Measurements from ENCODE around the gene CDK5RAP3. TPM values are rescaled to one million over a fixed set of nuclear protein-coding genes. Genes with fewer than 3 reads are reported as not detected.
A peak's percentile ranks its signal among the peaks of the same experiment; 100 is the strongest.

The CDK5RAP3 gene
- total and polyA plus RNA-seq, 2 of the 13 experiments (the other 11 are each of a cell fraction or from before 2014, with no cell fraction given) = 128 to 154 TPM

GRCh38 chr17:47956791-47957590 lies 13.9 kb upstream of the CDK5RAP3 start (continued):
- no peak for TF ChIP-seq ZFP41 (CRISPR knock-in tag; IDR thresholded peaks at IDR 0.05; ENCODE audit: borderline replicate concordance)
- TF ChIP-seq ZXDC (CRISPR knock-in tag; IDR thresholded peaks at IDR 0.05) = no peak
- TF ChIP-seq ZBTB7A (CRISPR knock-in tag; IDR thresholded peaks at IDR 0.05) = 0 out of 2 replicates have a peak, but pooled peaks have one; percentile 59
- no peak for TF ChIP-seq TBX3 (IDR thresholded peaks at IDR 0.05; ENCODE audit: borderline replicate concordance)
- TF ChIP-seq ATRX (CRISPR knock-in tag; IDR thresholded peaks at IDR 0.05; ENCODE audit: borderline replicate concordance) = no peak
- TF ChIP-seq ZNF292 (CRISPR knock-in tag; IDR thresholded peaks at IDR 0.05; ENCODE audit: borderline replicate concordance, low read depth) = 0 out of 2 replicates have a peak, but pooled peaks have one; percentile 29
- TF ChIP-seq, protein P1, sequence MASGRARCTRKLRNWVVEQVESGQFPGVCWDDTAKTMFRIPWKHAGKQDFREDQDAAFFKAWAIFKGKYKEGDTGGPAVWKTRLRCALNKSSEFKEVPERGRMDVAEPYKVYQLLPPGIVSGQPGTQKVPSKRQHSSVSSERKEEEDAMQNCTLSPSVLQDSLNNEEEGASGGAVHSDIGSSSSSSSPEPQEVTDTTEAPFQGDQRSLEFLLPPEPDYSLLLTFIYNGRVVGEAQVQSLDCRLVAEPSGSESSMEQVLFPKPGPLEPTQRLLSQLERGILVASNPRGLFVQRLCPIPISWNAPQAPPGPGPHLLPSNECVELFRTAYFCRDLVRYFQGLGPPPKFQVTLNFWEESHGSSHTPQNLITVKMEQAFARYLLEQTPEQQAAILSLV (CRISPR knock-in tag; IDR thresholded peaks at IDR 0.05; ENCODE audit: borderline replicate concordance) = no peak
- no peak for TF ChIP-seq TIGD3 (CRISPR knock-in tag; IDR thresholded peaks at IDR 0.05; ENCODE audit: borderline replicate concordance)
- TF ChIP-seq, protein P2, sequence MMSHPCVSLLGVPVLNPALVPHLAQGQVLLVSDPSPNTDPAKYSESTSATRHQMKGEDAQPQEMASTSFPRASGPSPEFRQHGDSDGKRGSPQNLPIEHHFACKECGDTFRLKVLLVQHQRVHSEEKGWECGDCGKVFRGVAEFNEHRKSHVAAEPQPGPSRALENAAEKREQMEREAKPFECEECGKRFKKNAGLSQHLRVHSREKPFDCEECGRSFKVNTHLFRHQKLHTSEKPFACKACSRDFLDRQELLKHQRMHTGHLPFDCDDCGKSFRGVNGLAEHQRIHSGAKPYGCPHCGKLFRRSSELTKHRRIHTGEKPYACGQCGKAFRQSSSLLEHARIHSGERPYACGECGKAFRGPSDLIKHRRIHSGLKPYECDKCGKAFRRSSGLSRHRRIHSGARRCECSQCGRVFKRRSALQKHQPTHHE (CRISPR knock-in tag; IDR thresholded peaks at IDR 0.05; ENCODE audit: borderline replicate concordance) = no peak
- 0 out of 2 replicates have a peak, but pooled peaks have one; percentile 43 for TF ChIP-seq ZNF431 (CRISPR knock-in tag; IDR thresholded peaks at IDR 0.05; ENCODE audit: borderline replicate concordance, low read depth)
- TF ChIP-seq ZNF354B (CRISPR knock-in tag; IDR thresholded peaks at IDR 0.05) = no peak
- TF ChIP-seq ZBTB21 (CRISPR knock-in tag; IDR thresholded peaks at IDR 0.05) = no peak
- no peak for TF ChIP-seq ZSCAN21 (CRISPR knock-in tag; IDR thresholded peaks at IDR 0.05; ENCODE audit: borderline replicate concordance)
- TF ChIP-seq PPARG (CRISPR knock-in tag; conservative IDR thresholded peaks at IDR 0.05) = no peak
- no peak for TF ChIP-seq GATA4 (IDR thresholded peaks at IDR 0.05; ENCODE audit: borderline replicate concordance, low read depth)
- TF ChIP-seq ZNF704 (CRISPR knock-in tag; IDR thresholded peaks at IDR 0.05; ENCODE audit: borderline replicate concordance) = no peak
- TF ChIP-seq ZMYM2 (CRISPR knock-in tag; IDR thresholded peaks at IDR 0.05) = no peak
- TF ChIP-seq MTA1 (CRISPR knock-in tag; IDR thresholded peaks at IDR 0.05; ENCODE audit: borderline replicate concordance) = peak; percentile 80; the same call in 1 of the 2 replicates
- no peak for TF ChIP-seq GABPA (IDR thresholded peaks at IDR 0.05; ENCODE audit: low read depth, low read length)
- TF ChIP-seq GABPA (CRISPR knock-in tag; IDR thresholded peaks at IDR 0.05; ENCODE audit: low read depth) = no peak
- TF ChIP-seq ZNF251 (CRISPR knock-in tag; IDR thresholded peaks at IDR 0.05) = 0 out of 2 replicates have a peak, but pooled peaks have one; percentile 11
